Endodermal cell (in vitro differentiated cells): ENCODE measurements around the gene SYF2. TPM values are rescaled to one million over a fixed set of nuclear protein-coding genes. Genes with fewer than 3 reads are reported as not detected.
A peak's percentile ranks its signal among the peaks of the same experiment; 100 is the strongest.

ENCODE experiments used
- DNase-seq: peaks from one replicate; pipeline ENCODE4 v3.0.0-alpha.2; 2017
- H3K27ac ChIP-seq: 2 replicates; pipeline ENCODE4 v1.5.1; 2013; ENCODE audit warnings: mild to moderate bottlenecking, low read depth, low read length, moderate library complexity
- H3K27me3 ChIP-seq: 2 replicates; pipeline ENCODE4 v1.6.1; 2013; ENCODE audit warnings: mild to moderate bottlenecking, low read length, moderate library complexity; ENCODE audit not compliant: insufficient read depth, control insufficient read depth, poor library complexity, severe bottlenecking
- H3K36me3 ChIP-seq: 2 replicates; pipeline ENCODE4 v1.7.0; 2013; ENCODE audit warnings: mild to moderate bottlenecking, low read length, moderate library complexity; ENCODE audit not compliant: control insufficient read depth, insufficient read depth
- H3K4me1 ChIP-seq: one replicate; pipeline ENCODE4 v1.7.0; 2013; ENCODE audit warnings: low read length; ENCODE audit not compliant: control insufficient read depth, insufficient read depth
- H3K4me3 ChIP-seq: 2 replicates; pipeline ENCODE4 v1.5.1; 2013; ENCODE audit warnings: mild to moderate bottlenecking, low read length, moderate library complexity
- H3K9ac ChIP-seq: 2 replicates; pipeline ENCODE4 v1.6.1; 2013; ENCODE audit warnings: mild to moderate bottlenecking, low read length, moderate library complexity; ENCODE audit not compliant: poor library complexity, severe bottlenecking; ENCODE audit errors: extremely low read depth
- H3K9me3 ChIP-seq: 2 replicates; pipeline ENCODE4 v1.6.1; 2013; ENCODE audit warnings: mild to moderate bottlenecking, low read length, moderate library complexity; ENCODE audit not compliant: control insufficient read depth
- H3K27ac Mint-ChIP-seq: 2 replicates; pipeline ENCODE4 v1.8.0; 2020; ENCODE audit warnings: mixed read lengths
- H3K27me3 Mint-ChIP-seq: 2 replicates; pipeline ENCODE4 v1.8.0; 2021; ENCODE audit warnings: mild to moderate bottlenecking, mixed read lengths; ENCODE audit not compliant: insufficient read depth
- H3K36me3 Mint-ChIP-seq: 2 replicates; pipeline ENCODE4 v1.8.0; 2020; ENCODE audit warnings: low read depth, mixed read lengths
- H3K4me1 Mint-ChIP-seq: 2 replicates; pipeline ENCODE4 v1.8.0; 2020; ENCODE audit warnings: mixed read lengths
- H3K4me3 Mint-ChIP-seq: 2 replicates; pipeline ENCODE4 v1.8.0; 2020; ENCODE audit warnings: mild to moderate bottlenecking, moderate library complexity, mixed read lengths
- H3K9me3 Mint-ChIP-seq: 2 replicates; pipeline ENCODE4 v1.8.0; 2020; ENCODE audit warnings: mild to moderate bottlenecking, mixed read lengths
- CTCF ChIP-seq: fragments of 200-600 bp; sonication (generic); conservative IDR thresholded peaks from 2 replicates; pipeline ENCODE4 v1.5.0; 2021; ENCODE audit warnings: antibody characterized with exemption, mild to moderate bottlenecking
- WGBS, 2 experiments: methylation state at CpG; one replicate each; pipeline versions ENCODE4 v1.1.5 to v1.1.7; 2013; ENCODE audit warnings: missing lambda C conversion rate in 2 of 2, mixed read lengths in 1 of 2; ENCODE audit not compliant: insufficient coverage in 1 of 2, insufficient read length in 1 of 2; 5-methylcytosine and 5-hydroxymethylcytosine counted together
- total RNA-seq, 2 donors: library from RNA; stranded (reverse); fragmentation: NEBNext Ultra II Directional in 1 of 2; extraction: Animal tissue kit (Norgen Biotek cat#: 25700) in 1 of 2; gene quantifications; 2 replicates in 1 of 2; 3 replicates in 1 of 2; pipeline ENCODE4 v1.2.1, GENCODE V29; 2021

Gene SYF2
- total RNA-seq, 2 donors from 2014 or later: 36.4 to 38.0 TPM

- H3K36me3 Mint-ChIP-seq: peaks cover 40% of the 10 kb centered on the region
- no peaks in the 10 kb centered on the region for H3K9me3 ChIP-seq
- H3K27me3 Mint-ChIP-seq: no peaks in the 10 kb centered on the region
- H3K4me1 ChIP-seq: peaks cover 4% of the 10 kb centered on the region
- H3K36me3 ChIP-seq: peaks cover 44% of the 10 kb centered on the region
- no peaks in the 10 kb centered on the region for H3K27me3 ChIP-seq
- no peaks in the 10 kb centered on the region for H3K9me3 Mint-ChIP-seq
- 0% methylated on average over 21 to 79 of the region's 79 CpGs for WGBS, 2 experiments
- H3K27ac ChIP-seq: peak within 1 kb of the TSS; percentile 94
- peak within 1 kb of the TSS; percentile 100 for H3K4me3 ChIP-seq
- no peak for TF ChIP-seq CTCF
- H3K4me1 Mint-ChIP-seq: peaks cover 24% of the 10 kb centered on the region
- DNase-seq: peak; percentile 100
- H3K4me3 Mint-ChIP-seq: peak within 1 kb of the TSS; percentile 96
- peak within 1 kb of the TSS; percentile 92 for H3K9ac ChIP-seq
- H3K27ac Mint-ChIP-seq: peak within 1 kb of the TSS; percentile 98
Observed at GRCh38 chr1:25247024-25247828, 14.9 kb upstream of the SYF2 start, which contains the start of gene RSRP1. Gene RSRP1 (minus strand): TSS chr1:25247454. CDS start chr1:25246963, 491 bp downstream.

GRCh38 chr1:25246600-25247023 lies 14.3 kb upstream of the SYF2 start:
- peak overlapping the region; percentile 98 for H3K27ac Mint-ChIP-seq
- peak overlapping the region; percentile 92 for H3K9ac ChIP-seq
- peaks cover 50% of the 10 kb centered on the region for H3K36me3 ChIP-seq
- no peaks in the 10 kb centered on the region for H3K9me3 ChIP-seq
- peaks cover 4% of the 10 kb centered on the region for H3K4me1 ChIP-seq
- peaks cover 43% of the 10 kb centered on the region for H3K36me3 Mint-ChIP-seq
- no peaks in the 10 kb centered on the region for H3K27me3 Mint-ChIP-seq
- no peak for TF ChIP-seq CTCF
- H3K27ac ChIP-seq: peak overlapping the region; percentile 94
- H3K4me3 Mint-ChIP-seq: peak overlapping the region; percentile 96
- H3K27me3 ChIP-seq: no peaks in the 10 kb centered on the region
- 0 to 1% methylated on average over 27 to 53 of the region's 53 CpGs for WGBS, 2 experiments
- peaks cover 24% of the 10 kb centered on the region for H3K4me1 Mint-ChIP-seq
- peak overlapping the region; percentile 100 for H3K4me3 ChIP-seq
- peak; percentile 73 for DNase-seq
- no peaks in the 10 kb centered on the region for H3K9me3 Mint-ChIP-seq

GRCh38 chr1:25245809-25246599 lies 13.7 kb upstream of the SYF2 start:
- no peak for TF ChIP-seq CTCF
- H3K36me3 Mint-ChIP-seq: peaks cover 45% of the 10 kb centered on the region

More at GRCh38 chr1:25245809-25246599, 13.7 kb upstream of the SYF2 start:
- peak overlapping the region; percentile 96 for H3K4me3 Mint-ChIP-seq
- H3K9me3 Mint-ChIP-seq: no peaks in the 10 kb centered on the region
- H3K9me3 ChIP-seq: no peaks in the 10 kb centered on the region
- H3K4me3 ChIP-seq: peak overlapping the region; percentile 100
- peak overlapping the region; percentile 92 for H3K9ac ChIP-seq
- 28 to 34% methylated on average over 22 to 30 of the region's 30 CpGs for WGBS, 2 experiments
- peaks cover 54% of the 10 kb centered on the region for H3K36me3 ChIP-seq
- peak overlapping the region; percentile 98 for H3K27ac Mint-ChIP-seq
- peaks cover 4% of the 10 kb centered on the region for H3K4me1 ChIP-seq
- H3K27ac ChIP-seq: no peak overlapping the region
- H3K27me3 ChIP-seq: no peaks in the 10 kb centered on the region
- DNase-seq: no peak
- no peaks in the 10 kb centered on the region for H3K27me3 Mint-ChIP-seq
- H3K4me1 Mint-ChIP-seq: peaks cover 24% of the 10 kb centered on the region
